GM12878 (cell line): Measurements from ENCODE around the gene FGF19. TPM values are rescaled to one million over a fixed set of nuclear protein-coding genes. Genes with fewer than 3 reads are reported as not detected.

Experiments
- BACH1 ChIP-seq: fragments of 450-650 bp; IDR thresholded peaks from 2 replicates; pipeline ENCODE4 v1.6.1; 2017; ENCODE audit warnings: mild to moderate bottlenecking, borderline replicate concordance
- BMI1 ChIP-seq: fragments of 450-650 bp; IDR thresholded peaks from 2 replicates; pipeline ENCODE4 v1.6.1; 2016; ENCODE audit warnings: mild to moderate bottlenecking, moderate library complexity, borderline replicate concordance
- FOXK2 ChIP-seq: fragments of 450-650 bp; IDR thresholded peaks from 2 replicates; pipeline ENCODE4 v1.6.1; 2017; ENCODE audit warnings: mild to moderate bottlenecking, moderate library complexity
- GABPA ChIP-seq: IDR thresholded peaks from 2 replicates; pipeline ENCODE4 v1.6.1; 2014; ENCODE audit warnings: antibody characterized with exemption, low read depth, mild to moderate bottlenecking, inconsistent platforms
- KAT2A ChIP-seq: conservative IDR thresholded peaks from 2 replicates; pipeline ENCODE4 v1.6.1; 2011; ENCODE audit warnings: low read depth, low read length; ENCODE audit not compliant: control insufficient read depth
- LARP7 ChIP-seq: fragments of 450-650 bp; IDR thresholded peaks from 2 replicates; pipeline ENCODE4 v1.6.1; 2017; ENCODE audit warnings: mild to moderate bottlenecking
- MEF2A ChIP-seq: IDR thresholded peaks from 2 replicates; pipeline ENCODE4 v1.6.1; 2011; ENCODE audit warnings: low read depth, mild to moderate bottlenecking, low read length, moderate library complexity; ENCODE audit not compliant: insufficient read depth
- NFYB ChIP-seq: IDR thresholded peaks from 2 replicates; pipeline ENCODE4 v1.6.1; 2011; ENCODE audit warnings: low read depth, mild to moderate bottlenecking, low read length, improper control_type of control experiment, moderate library complexity; ENCODE audit not compliant: insufficient read depth
- NR2F1 ChIP-seq: fragments of 450-650 bp; conservative IDR thresholded peaks from 2 replicates; pipeline ENCODE4 v1.6.1; 2017; ENCODE audit warnings: mild to moderate bottlenecking
- PAX5 ChIP-seq: IDR thresholded peaks from 2 replicates; pipeline ENCODE4 v1.6.1; 2011; ENCODE audit warnings: low read depth, low read length, borderline replicate concordance
- RAD21 ChIP-seq: IDR thresholded peaks from 2 replicates; pipeline ENCODE4 v1.6.1; 2011; ENCODE audit warnings: mild to moderate bottlenecking, low read depth, low read length, moderate library complexity; ENCODE audit not compliant: insufficient read depth
- SKIL ChIP-seq: fragments of 450-650 bp; IDR thresholded peaks from 2 replicates; pipeline ENCODE4 v1.6.1; 2017; ENCODE audit warnings: mild to moderate bottlenecking, low read depth, inconsistent platforms; ENCODE audit not compliant: poor library complexity, severe bottlenecking
- SPI1 ChIP-seq: IDR thresholded peaks from 2 replicates; pipeline ENCODE4 v1.6.1; 2011; ENCODE audit warnings: low read depth, mild to moderate bottlenecking, low read length, moderate library complexity, borderline replicate concordance; ENCODE audit not compliant: insufficient read depth
- polyA plus RNA-seq, 11 experiments: library from polyadenylated mRNA; depleted of rRNA in 4 of 11; unstranded in 6 of 11; stranded (reverse) in 5 of 11; fragments of >200 nt; fragmentation: Nextera tagmentation in 4 of 11; fragmentation: Illumina TruSeq in 1 of 11; extraction: Ambion mirVana in 4 of 11; extraction: Trizol in 1 of 11; gene quantifications; 1 replicate in 1 of 11; 2 replicates in 10 of 11; pipeline versions ENCODE4 v1.2.1 to v1.2.3, GENCODE V29; 2011 to 2016; ENCODE audit warnings: inconsistent platforms in 2 of 11, missing spikeins in 2 of 11, low read depth in 1 of 11
- total RNA-seq, 4 experiments: library from RNA; depleted of rRNA in 3 of 4; stranded (reverse); fragments of >200 nt in 3 of 4; fragmentation: Illumina TruSeq in 1 of 4; extraction: Trizol in 1 of 4; gene quantifications; 2 replicates each; pipeline versions ENCODE4 v1.2.1 to v1.2.3, GENCODE V29; 2013 to 2021
- TF ChIP-seq, protein P1 (sequence below): fragments of 450-650 bp; IDR thresholded peaks from 2 replicates; pipeline ENCODE4 v1.6.1; 2016; ENCODE audit warnings: mild to moderate bottlenecking, moderate library complexity, borderline replicate concordance
- TF ChIP-seq, protein P2 (sequence below): fragments of 450-650 bp; IDR thresholded peaks from 2 replicates; pipeline ENCODE4 v1.6.1; 2017; ENCODE audit warnings: low read depth, mild to moderate bottlenecking, moderate library complexity
- TF ChIP-seq, protein P3 (sequence below): IDR thresholded peaks from 2 replicates; pipeline ENCODE4 v1.6.1; 2012; ENCODE audit warnings: improper control_type of control experiment, low read depth, low read length; ENCODE audit not compliant: insufficient replicate concordance

The FGF19 gene
- total and polyA plus RNA-seq, 10 of the 15 experiments (the other 5 are each of a cell fraction or from before 2014, with no cell fraction given) = 0.08 TPM; not detected in 9

- TF ChIP-seq BACH1 (peak; percentile 34; the same call in 1 of the 2 replicates), KAT2A (no peak), MEF2A (no peak), BMI1 (no peak), RAD21 (peak; percentile 50), LARP7 (0 out of 2 replicates have a peak, but pooled peaks have one; percentile 50), PAX5 (no peak), NR2F1 (no peak), SPI1 (no peak), FOXK2 (no peak), SKIL (no peak), GABPA (no peak), NFYB (no peak)
- TF ChIP-seq, protein P1, sequence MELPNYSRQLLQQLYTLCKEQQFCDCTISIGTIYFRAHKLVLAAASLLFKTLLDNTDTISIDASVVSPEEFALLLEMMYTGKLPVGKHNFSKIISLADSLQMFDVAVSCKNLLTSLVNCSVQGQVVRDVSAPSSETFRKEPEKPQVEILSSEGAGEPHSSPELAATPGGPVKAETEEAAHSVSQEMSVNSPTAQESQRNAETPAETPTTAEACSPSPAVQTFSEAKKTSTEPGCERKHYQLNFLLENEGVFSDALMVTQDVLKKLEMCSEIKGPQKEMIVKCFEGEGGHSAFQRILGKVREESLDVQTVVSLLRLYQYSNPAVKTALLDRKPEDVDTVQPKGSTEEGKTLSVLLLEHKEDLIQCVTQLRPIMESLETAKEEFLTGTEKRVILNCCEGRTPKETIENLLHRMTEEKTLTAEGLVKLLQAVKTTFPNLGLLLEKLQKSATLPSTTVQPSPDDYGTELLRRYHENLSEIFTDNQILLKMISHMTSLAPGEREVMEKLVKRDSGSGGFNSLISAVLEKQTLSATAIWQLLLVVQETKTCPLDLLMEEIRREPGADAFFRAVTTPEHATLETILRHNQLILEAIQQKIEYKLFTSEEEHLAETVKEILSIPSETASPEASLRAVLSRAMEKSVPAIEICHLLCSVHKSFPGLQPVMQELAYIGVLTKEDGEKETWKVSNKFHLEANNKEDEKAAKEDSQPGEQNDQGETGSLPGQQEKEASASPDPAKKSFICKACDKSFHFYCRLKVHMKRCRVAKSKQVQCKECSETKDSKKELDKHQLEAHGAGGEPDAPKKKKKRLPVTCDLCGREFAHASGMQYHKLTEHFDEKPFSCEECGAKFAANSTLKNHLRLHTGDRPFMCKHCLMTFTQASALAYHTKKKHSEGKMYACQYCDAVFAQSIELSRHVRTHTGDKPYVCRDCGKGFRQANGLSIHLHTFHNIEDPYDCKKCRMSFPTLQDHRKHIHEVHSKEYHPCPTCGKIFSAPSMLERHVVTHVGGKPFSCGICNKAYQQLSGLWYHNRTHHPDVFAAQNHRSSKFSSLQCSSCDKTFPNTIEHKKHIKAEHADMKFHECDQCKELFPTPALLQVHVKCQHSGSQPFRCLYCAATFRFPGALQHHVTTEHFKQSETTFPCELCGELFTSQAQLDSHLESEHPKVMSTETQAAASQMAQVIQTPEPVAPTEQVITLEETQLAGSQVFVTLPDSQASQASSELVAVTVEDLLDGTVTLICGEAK = no peak
- TF ChIP-seq, protein P2, sequence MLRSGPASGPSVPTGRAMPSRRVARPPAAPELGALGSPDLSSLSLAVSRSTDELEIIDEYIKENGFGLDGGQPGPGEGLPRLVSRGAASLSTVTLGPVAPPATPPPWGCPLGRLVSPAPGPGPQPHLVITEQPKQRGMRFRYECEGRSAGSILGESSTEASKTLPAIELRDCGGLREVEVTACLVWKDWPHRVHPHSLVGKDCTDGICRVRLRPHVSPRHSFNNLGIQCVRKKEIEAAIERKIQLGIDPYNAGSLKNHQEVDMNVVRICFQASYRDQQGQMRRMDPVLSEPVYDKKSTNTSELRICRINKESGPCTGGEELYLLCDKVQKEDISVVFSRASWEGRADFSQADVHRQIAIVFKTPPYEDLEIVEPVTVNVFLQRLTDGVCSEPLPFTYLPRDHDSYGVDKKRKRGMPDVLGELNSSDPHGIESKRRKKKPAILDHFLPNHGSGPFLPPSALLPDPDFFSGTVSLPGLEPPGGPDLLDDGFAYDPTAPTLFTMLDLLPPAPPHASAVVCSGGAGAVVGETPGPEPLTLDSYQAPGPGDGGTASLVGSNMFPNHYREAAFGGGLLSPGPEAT = no peak
- TF ChIP-seq, protein P3, sequence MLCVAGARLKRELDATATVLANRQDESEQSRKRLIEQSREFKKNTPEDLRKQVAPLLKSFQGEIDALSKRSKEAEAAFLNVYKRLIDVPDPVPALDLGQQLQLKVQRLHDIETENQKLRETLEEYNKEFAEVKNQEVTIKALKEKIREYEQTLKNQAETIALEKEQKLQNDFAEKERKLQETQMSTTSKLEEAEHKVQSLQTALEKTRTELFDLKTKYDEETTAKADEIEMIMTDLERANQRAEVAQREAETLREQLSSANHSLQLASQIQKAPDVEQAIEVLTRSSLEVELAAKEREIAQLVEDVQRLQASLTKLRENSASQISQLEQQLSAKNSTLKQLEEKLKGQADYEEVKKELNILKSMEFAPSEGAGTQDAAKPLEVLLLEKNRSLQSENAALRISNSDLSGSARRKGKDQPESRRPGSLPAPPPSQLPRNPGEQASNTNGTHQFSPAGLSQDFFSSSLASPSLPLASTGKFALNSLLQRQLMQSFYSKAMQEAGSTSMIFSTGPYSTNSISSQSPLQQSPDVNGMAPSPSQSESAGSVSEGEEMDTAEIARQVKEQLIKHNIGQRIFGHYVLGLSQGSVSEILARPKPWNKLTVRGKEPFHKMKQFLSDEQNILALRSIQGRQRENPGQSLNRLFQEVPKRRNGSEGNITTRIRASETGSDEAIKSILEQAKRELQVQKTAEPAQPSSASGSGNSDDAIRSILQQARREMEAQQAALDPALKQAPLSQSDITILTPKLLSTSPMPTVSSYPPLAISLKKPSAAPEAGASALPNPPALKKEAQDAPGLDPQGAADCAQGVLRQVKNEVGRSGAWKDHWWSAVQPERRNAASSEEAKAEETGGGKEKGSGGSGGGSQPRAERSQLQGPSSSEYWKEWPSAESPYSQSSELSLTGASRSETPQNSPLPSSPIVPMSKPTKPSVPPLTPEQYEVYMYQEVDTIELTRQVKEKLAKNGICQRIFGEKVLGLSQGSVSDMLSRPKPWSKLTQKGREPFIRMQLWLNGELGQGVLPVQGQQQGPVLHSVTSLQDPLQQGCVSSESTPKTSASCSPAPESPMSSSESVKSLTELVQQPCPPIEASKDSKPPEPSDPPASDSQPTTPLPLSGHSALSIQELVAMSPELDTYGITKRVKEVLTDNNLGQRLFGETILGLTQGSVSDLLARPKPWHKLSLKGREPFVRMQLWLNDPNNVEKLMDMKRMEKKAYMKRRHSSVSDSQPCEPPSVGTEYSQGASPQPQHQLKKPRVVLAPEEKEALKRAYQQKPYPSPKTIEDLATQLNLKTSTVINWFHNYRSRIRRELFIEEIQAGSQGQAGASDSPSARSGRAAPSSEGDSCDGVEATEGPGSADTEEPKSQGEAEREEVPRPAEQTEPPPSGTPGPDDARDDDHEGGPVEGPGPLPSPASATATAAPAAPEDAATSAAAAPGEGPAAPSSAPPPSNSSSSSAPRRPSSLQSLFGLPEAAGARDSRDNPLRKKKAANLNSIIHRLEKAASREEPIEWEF = no peak
Observed at GRCh38 chr11:69670158-69670845, 33.5 kb downstream of the FGF19 start (continued).
